ENCODE results near the gene LDHD.
"Not testable (repeated sequence)": the region's sequence is repeated elsewhere in the genome, so short reads cannot be mapped to it uniquely, and the experiment has no call there.

LDHD gene

GRCh38 chr16:75116081-75116910 lies at the start of gene LDHD:
Gene LDHD (minus strand): TSS chr16:75116780. CDS start chr16:75116720, 60 bp downstream.
- peak within 1 kb of the TSS; percentile 30 for H3K4me3 ChIP-seq (ENCODE audit: low read depth, low read length)

- no peak overlapping the region for H3K4me3 ChIP-seq (ENCODE audit: low read depth, low read length)
These were observed 43.8 kb upstream of the LDHD start for GRCh38 chr16:75160386-75160785.

GRCh38 chr16:75152635-75153034 lies 36.1 kb upstream of the LDHD start:
- H3K4me3 ChIP-seq (ENCODE audit: low read depth, low read length) = no peak overlapping the region

GRCh38 chr16:75151798-75152197 lies 35.2 kb upstream of the LDHD start:
- H3K4me3 ChIP-seq (ENCODE audit: low read depth, low read length) = no peak overlapping the region

- H3K4me3 ChIP-seq (ENCODE audit: low read depth, low read length) = peak within 1 kb of the TSS; percentile 88
These were observed 32.0 kb upstream of the LDHD start, which contains the start of gene ZFP1 for GRCh38 chr16:75148311-75149195. Gene ZFP1 (plus strand): TSS chr16:75148524. CDS start chr16:75152952, 4,428 bp downstream.

- no peak overlapping the region for H3K4me3 ChIP-seq (ENCODE audit: low read depth, low read length)
These were observed 31.4 kb upstream of the LDHD start for GRCh38 chr16:75147968-75148310.

GRCh38 chr16:75143941-75144340 lies 27.4 kb upstream of the LDHD start:
- no peak overlapping the region for H3K4me3 ChIP-seq (ENCODE audit: low read depth, low read length)

GRCh38 chr16:75139498-75139897 lies 22.9 kb upstream of the LDHD start:
- no peak overlapping the region for H3K4me3 ChIP-seq (ENCODE audit: low read depth, low read length)

GRCh38 chr16:75138636-75139035 lies 22.1 kb upstream of the LDHD start:
- no peak overlapping the region for H3K4me3 ChIP-seq (ENCODE audit: low read depth, low read length)

GRCh38 chr16:75138233-75138632 lies 21.7 kb upstream of the LDHD start:
- H3K4me3 ChIP-seq (ENCODE audit: low read depth, low read length) = no peak overlapping the region

- no peak overlapping the region for H3K4me3 ChIP-seq (ENCODE audit: low read depth, low read length)
These were observed 14.5 kb upstream of the LDHD start for GRCh38 chr16:75131081-75131480.

GRCh38 chr16:75130150-75130771 lies 13.7 kb upstream of the LDHD start:
- H3K4me3 ChIP-seq (ENCODE audit: low read depth, low read length) = no peak overlapping the region

- not testable (repeated sequence) for H3K4me3 ChIP-seq (ENCODE audit: low read depth, low read length)
These were observed 13.0 kb upstream of the LDHD start for GRCh38 chr16:75129421-75130149.

- H3K4me3 ChIP-seq (ENCODE audit: low read depth, low read length) = no peak overlapping the region
These were observed 11.3 kb upstream of the LDHD start for GRCh38 chr16:75127713-75128415.

- H3K4me3 ChIP-seq (ENCODE audit: low read depth, low read length) = no peak overlapping the region
These were observed 6.0 kb upstream of the LDHD start for GRCh38 chr16:75122609-75123008.

GRCh38 chr16:75121949-75122568 lies 5.5 kb upstream of the LDHD start:
- H3K4me3 ChIP-seq (ENCODE audit: low read depth, low read length) = no peak overlapping the region

GRCh38 chr16:75120253-75120652 lies 3.7 kb upstream of the LDHD start:
- no peak overlapping the region for H3K4me3 ChIP-seq (ENCODE audit: low read depth, low read length)

GRCh38 chr16:75118943-75119539 lies 2.5 kb upstream of the LDHD start:
- no peak overlapping the region for H3K4me3 ChIP-seq (ENCODE audit: low read depth, low read length)

GRCh38 chr16:75116911-75117245 lies 298 bp upstream of the LDHD start:
- no peak overlapping the region for H3K4me3 ChIP-seq (ENCODE audit: low read depth, low read length)

Data from iPS-11a (cell line).